GM13976 (cell line): ENCODE data around the gene BTBD9.
A peak's percentile ranks its signal among the peaks of the same experiment; 100 is the strongest.

ENCODE experiments used
- DNase-seq: peaks from one replicate; pipeline ENCODE4 v3.0.0; 2012; ENCODE audit warnings: low spot score
- in situ Hi-C: fragments of 300-500 bp; cut with MboI; formaldehyde crosslinking; loops from one replicate; pipeline ENCODE4 v1.12.0; 2022; ENCODE audit warnings: low sequenced_read_pairs, mixed read lengths, inconsistent platforms; ENCODE audit not compliant: unreplicated experiment
- TF ChIP-seq, protein P1 (sequence below): IDR thresholded peaks from 2 replicates; pipeline ENCODE4 v1.5.1; 2012; ENCODE audit warnings: borderline replicate concordance, mild to moderate bottlenecking; ENCODE audit not compliant: insufficient read depth; ENCODE audit errors: extremely low read depth, missing control alignments, control extremely low read depth

BTBD9 gene

DNA sequence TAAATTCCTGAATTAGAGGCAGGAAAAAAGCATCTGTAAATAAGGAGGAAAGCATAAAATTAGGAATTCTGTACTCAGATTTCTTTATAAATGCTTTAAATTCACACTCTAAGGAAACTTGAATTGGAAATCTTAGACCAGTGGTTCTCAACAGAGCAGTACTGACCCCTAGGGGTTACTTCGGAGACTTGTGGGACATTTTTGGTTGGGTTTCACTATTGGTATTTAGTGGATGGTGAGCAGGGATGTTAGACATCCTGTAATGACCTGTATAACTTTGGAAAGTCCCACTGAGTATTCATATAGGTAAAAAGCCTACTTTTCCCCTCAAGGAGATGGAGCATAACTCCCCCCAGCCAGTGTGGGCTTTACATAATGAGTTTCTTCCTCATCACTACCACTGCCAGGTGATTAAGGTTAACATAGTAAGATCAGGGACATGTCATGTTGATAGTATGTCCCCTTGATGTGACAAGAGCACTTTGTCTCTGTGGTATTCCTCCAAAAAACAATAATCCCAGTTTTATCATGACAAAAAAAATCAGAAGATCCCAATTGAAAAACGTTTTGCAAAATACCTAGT lies 32.2 kb upstream of the BTBD9 start:
- TF ChIP-seq, protein P1, sequence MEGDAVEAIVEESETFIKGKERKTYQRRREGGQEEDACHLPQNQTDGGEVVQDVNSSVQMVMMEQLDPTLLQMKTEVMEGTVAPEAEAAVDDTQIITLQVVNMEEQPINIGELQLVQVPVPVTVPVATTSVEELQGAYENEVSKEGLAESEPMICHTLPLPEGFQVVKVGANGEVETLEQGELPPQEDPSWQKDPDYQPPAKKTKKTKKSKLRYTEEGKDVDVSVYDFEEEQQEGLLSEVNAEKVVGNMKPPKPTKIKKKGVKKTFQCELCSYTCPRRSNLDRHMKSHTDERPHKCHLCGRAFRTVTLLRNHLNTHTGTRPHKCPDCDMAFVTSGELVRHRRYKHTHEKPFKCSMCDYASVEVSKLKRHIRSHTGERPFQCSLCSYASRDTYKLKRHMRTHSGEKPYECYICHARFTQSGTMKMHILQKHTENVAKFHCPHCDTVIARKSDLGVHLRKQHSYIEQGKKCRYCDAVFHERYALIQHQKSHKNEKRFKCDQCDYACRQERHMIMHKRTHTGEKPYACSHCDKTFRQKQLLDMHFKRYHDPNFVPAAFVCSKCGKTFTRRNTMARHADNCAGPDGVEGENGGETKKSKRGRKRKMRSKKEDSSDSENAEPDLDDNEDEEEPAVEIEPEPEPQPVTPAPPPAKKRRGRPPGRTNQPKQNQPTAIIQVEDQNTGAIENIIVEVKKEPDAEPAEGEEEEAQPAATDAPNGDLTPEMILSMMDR, result peak; percentile 58

DNA sequence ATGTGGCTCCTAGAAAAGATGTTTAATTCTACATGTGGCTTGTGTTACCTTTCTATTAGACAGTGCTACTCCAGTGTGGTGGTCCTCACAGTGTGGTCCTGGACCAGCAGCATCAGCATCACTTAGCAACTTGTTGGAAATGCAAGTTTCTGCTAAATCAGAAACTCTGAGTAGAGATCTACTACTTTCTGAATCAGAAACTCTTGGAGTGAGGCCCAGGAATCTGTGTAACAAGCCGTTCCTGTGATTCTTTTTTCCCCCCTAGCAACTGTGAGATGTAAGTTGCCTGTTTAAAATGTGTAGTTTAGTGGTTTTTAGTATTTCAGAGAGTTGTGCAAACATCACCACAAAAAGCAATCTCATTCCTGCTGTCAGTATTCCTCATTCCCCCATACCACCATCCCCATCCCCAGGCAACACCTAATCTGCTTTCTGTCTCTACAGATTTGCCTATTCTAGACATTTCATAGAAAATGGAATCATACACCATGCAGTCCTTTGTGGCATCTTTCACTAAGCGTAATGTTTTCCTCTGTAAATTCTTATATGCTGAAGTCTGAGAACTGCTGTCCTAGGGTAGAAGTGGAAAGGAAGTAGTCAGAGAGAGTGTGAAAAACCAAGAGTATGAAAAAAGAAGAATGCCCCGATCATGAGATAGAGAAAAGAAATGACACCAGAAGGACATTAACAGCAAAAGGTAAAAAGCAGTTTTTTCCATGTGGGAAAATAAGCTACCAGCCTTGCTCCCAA lies 18.9 kb upstream of the BTBD9 start:
- TF ChIP-seq, protein P1, result no peak
- no peak for DNase-seq
- in situ Hi-C loops, result loop anchor here (25.0 kb wide), 1 partner anchor 946 kb away; no protein-coding TSS in a partner anchor

More for the DNA sequence above, 32.2 kb upstream of the BTBD9 start:
- peak; percentile 75 for DNase-seq
- in situ Hi-C loops, result loop anchor here (25.0 kb wide), 1 partner anchor 960 kb away; no protein-coding TSS in a partner anchor

DNA sequence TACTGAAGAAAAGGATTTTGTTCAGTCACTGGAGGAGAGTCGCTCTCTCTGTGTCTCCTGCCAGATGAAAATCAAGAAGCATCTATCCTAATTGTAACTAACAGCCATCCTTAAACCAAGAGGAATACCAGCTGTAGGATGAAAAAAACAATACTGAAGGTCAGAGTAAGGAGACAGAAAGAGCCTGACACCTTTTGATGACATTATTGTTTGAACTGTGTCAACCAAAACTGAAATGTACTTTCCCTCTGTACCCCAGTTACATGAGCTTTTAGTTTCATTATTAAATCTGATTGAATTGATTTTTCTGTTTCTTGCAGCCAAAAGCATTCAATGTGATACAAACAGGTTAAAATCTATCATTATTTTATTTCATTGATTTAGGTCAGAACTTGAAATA lies 17.2 kb upstream of the BTBD9 start:
- in situ Hi-C loops, result loop anchor here (25.0 kb wide), 1 partner anchor 945 kb away; no protein-coding TSS in a partner anchor
- TF ChIP-seq, protein P1, result no peak
- peak; percentile 31 for DNase-seq

DNA sequence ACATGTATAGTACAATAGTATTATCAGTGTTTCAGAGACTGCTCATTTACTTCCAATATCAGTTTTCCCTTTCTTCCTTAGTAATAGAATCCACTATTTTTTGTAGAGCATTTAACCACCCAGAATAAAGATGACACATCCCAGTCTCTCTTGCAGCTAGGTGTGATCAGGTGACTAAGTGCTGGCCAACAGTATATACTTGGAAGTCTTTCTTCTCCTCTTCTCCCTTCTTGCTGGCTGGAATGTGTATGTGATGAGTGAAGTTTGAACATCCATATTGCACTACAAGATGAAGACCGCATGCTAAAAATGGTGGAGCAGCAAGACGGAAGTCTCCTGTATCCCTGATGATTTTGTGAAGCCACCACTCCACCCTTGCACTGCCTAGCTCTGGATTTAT lies 14.5 kb upstream of the BTBD9 start:
- TF ChIP-seq, protein P1, result no peak
- no peak for DNase-seq
- in situ Hi-C loops, result loop anchor here (25.0 kb wide), 1 partner anchor 942 kb away; no protein-coding TSS in a partner anchor

DNA sequence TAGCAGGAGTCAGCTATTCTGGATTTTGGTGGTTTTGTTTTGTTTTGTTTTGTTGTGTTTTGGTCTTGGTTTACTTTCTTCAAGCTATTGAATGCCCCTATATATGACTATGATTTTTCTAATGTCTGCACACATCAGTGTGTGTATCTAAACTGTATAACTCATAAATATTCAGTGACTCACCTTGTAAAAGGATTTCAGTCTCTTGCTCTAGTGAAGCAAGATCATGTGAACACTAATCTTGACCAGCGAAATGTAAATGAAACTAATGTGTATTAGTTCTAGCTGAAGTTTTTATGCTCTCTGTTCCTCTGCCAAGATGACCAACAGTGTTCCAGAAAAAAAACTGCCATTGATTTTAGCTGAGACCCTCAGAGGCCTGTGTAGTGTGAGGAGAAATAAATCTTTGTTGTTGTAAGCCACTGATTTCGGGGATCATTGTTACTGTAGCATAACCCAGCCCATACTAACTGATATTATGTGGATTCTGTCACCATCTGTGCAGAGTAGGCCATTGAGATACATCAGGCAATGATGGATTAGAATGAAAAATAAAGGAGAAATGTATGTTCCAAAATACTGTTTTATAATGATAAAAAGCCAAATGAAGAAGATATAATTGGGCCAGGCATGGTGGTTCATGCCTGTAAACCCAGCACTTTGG lies 11.5 kb upstream of the BTBD9 start:
- DNase-seq, result no peak
- in situ Hi-C loops, result loop anchor here (25.0 kb wide), 1 partner anchor 939 kb away; no protein-coding TSS in a partner anchor
- TF ChIP-seq, protein P1, result no peak

DNA sequence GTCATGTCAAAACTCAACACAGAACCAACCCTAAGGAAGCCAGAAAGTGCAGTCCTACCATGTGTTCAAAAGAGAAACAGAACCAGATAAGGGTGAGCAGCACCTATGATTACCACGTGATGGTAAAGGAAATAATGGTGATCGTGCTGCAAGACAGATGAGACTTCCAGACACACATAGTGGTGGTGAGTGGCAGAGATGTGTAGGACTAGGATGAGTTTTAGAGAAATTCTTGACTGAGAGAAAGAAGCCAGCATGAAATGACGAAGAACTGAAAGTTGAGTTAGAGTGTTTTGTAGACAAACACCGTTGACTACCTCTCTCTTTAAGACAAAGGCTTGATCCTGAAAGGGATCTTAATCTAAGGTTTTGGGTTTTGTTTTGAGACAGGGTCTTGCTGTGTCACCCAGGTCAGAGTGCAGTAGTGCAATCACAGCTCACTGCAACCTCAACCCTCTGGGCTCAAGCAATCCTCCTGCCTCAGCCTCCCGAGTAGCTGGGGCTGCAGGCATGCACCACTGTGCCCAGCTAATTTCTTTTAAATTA lies 10.6 kb upstream of the BTBD9 start:
- in situ Hi-C loops, result loop anchor here (25.0 kb wide), 1 partner anchor 938 kb away; no protein-coding TSS in a partner anchor
- TF ChIP-seq, protein P1, result no peak
- no peak for DNase-seq
